Esophagus squamous epithelium (tissue), 4 donors: ENCODE data around the gene DLEC1.

Experiments used
- CTCF ChIP-seq, 6 experiments: fragments of 450-650 bp in 4 of 6; fragments of 200-600 bp in 2 of 6; sonication (generic) in 2 of 6; IDR thresholded peaks; one replicate each; pipeline ENCODE4 v1.5.1; 2016 to 2019; ENCODE audit warnings: antibody characterized with exemption in 6 of 6, mild to moderate bottlenecking in 4 of 6, moderate library complexity in 4 of 6
- POLR2A ChIP-seq, 4 donors: fragments of 450-650 bp; IDR thresholded peaks; one replicate each; pipeline ENCODE4 v1.6.1; 2017; ENCODE audit warnings: antibody characterized with exemption in 4 of 4, mild to moderate bottlenecking in 4 of 4, moderate library complexity in 3 of 4

- TF ChIP-seq CTCF (IDR thresholded peaks at IDR 0.05) (no peak), POLR2A (IDR thresholded peaks at IDR 0.05) (no peak)
These were observed 38.6 kb upstream of the DLEC1 start for GRCh38 chr3:38000242-38000916.
